HEK293 (cell line): ENCODE measurements around the gene KMO.

Experiments used
- CTCF ChIP-seq: fragments of 450-650 bp; formaldehyde crosslinking; IDR thresholded peaks from 2 replicates; pipeline ENCODE4 v1.5.1; 2016; ENCODE audit warnings: missing biosample characterization, missing genetic modification characterization
- HOXD13 ChIP-seq: sonication (generic); formaldehyde crosslinking; IDR thresholded peaks from 2 replicates; pipeline ENCODE4 v1.8.0; 2022; ENCODE audit warnings: missing genetic modification reagents, borderline replicate concordance
- REST ChIP-seq: fragments of 450-650 bp; formaldehyde crosslinking; IDR thresholded peaks from 2 replicates; pipeline ENCODE4 v1.5.1; 2016; ENCODE audit warnings: missing biosample characterization, missing genetic modification characterization
- ZNF146 ChIP-seq: fragments of 450-650 bp; formaldehyde crosslinking; IDR thresholded peaks from 2 replicates; pipeline ENCODE4 v1.5.1; 2016; ENCODE audit warnings: missing biosample characterization, missing genetic modification characterization

GRCh38 chr1:241488739-241489138 lies 43.4 kb upstream of the KMO start:
- no peak for TF ChIP-seq HOXD13 (CRISPR knock-in tag)
- no peak for TF ChIP-seq CTCF (tag by site-specific recombination)
- no peak for TF ChIP-seq ZNF146 (tag by site-specific recombination)
- no peak for TF ChIP-seq REST (tag by site-specific recombination)
